Uterus (tissue), 4 donors: ENCODE results near the gene PRORP. TPM values are rescaled to one million over a fixed set of nuclear protein-coding genes. Genes with fewer than 3 reads are reported as not detected.
"Not testable (repeated sequence)": the region's sequence is repeated elsewhere in the genome, so short reads cannot be mapped to it uniquely, and the experiment has no call there.

ENCODE experiments used
- DNase-seq, 2 donors: peaks; one replicate each; pipeline ENCODE4 v3.0.0-alpha.2; 2019 to 2020
- H3K27ac ChIP-seq, 2 donors: fragments of 200-600 bp; sonication (generic); 1 replicate in 1 of 2; 2 replicates in 1 of 2; pipeline ENCODE4 v1.5.1; 2016 to 2018
- H3K27me3 ChIP-seq, 2 donors: fragments of 200-600 bp; sonication (generic); one replicate each; pipeline ENCODE4 v1.5.1; 2018 to 2019; ENCODE audit warnings: control low read depth in 1 of 2
- H3K36me3 ChIP-seq, 2 donors: fragments of 200-600 bp; sonication (generic); one replicate each; pipeline ENCODE4 v1.5.1; 2019; ENCODE audit warnings: control low read depth in 1 of 2
- H3K4me1 ChIP-seq, 2 donors: fragments of 200-600 bp; sonication (generic); one replicate each; pipeline ENCODE4 v1.5.1; 2018 to 2019; ENCODE audit warnings: control low read depth in 1 of 2
- H3K4me3 ChIP-seq, 2 donors: fragments of 200-600 bp; sonication (generic); 1 replicate in 1 of 2; 2 replicates in 1 of 2; pipeline ENCODE4 v1.5.1; 2018 to 2019; ENCODE audit warnings: mild to moderate bottlenecking in 1 of 2
- H3K9me3 ChIP-seq, 2 donors: fragments of 200-600 bp; sonication (generic); one replicate each; pipeline ENCODE4 v1.5.1; 2019; ENCODE audit warnings: control low read depth in 1 of 2
- POLR2A ChIP-seq, 2 donors: fragments of 450-650 bp; IDR thresholded peaks; one replicate each; pipeline ENCODE4 v1.6.1; 2016; ENCODE audit warnings: antibody characterized with exemption in 2 of 2, mild to moderate bottlenecking in 1 of 2, moderate library complexity in 1 of 2
- intact Hi-C: fragments of 100-400 bp; cut with DNase I; formaldehyde crosslinking; loops from one replicate; pipeline ENCODE4 v1.15.1; 2023; ENCODE audit warnings: low total_unique reads
- total RNA-seq, 4 donors: library from RNA; depleted of rRNA in 3 of 4; stranded (reverse); fragments of >200 nt in 3 of 4; gene quantifications; one replicate each; pipeline versions ENCODE4 v1.1.0 to v1.2.4, GENCODE V29; 2014 to 2023
- TF ChIP-seq, protein P1 (sequence below), 4 experiments: fragments of 200-600 bp in 2 of 4; fragments of 450-650 bp in 2 of 4; sonication (generic) in 2 of 4; IDR thresholded peaks; one replicate each; pipeline ENCODE4 v1.5.1; 2016 to 2019; ENCODE audit warnings: antibody characterized with exemption in 4 of 4, mild to moderate bottlenecking in 2 of 4, moderate library complexity in 1 of 4
- donor health status: DM: yes; HTN: yes; CAD: no.

Gene PRORP
- total RNA-seq, 4 donors from 2014 or later = 5.0 to 57.1 (median 23.4) TPM

DNA sequence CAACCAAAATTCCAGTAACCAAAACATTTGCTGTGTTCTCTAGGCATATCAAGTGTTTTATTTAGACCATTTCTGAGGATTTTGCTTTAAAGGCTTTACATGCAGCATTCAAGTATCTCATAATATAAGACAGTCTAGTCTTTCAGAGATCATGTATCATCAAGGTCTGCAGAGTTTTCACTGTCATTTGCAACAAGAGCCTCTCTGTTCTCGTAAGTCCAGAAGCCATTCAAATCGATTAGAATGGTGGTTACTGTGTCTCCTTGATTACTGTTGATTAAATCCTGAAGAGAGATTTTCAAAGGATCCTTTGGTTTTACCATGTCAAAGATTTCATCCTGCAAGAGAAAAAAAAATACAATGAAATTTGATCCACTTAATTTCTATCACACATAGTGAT, 36.9 kb upstream of the PRORP start:
- DNase-seq = no peak
- TF ChIP-seq POLR2A (IDR thresholded peaks at IDR 0.05) = no peak
- TF ChIP-seq, protein P1, sequence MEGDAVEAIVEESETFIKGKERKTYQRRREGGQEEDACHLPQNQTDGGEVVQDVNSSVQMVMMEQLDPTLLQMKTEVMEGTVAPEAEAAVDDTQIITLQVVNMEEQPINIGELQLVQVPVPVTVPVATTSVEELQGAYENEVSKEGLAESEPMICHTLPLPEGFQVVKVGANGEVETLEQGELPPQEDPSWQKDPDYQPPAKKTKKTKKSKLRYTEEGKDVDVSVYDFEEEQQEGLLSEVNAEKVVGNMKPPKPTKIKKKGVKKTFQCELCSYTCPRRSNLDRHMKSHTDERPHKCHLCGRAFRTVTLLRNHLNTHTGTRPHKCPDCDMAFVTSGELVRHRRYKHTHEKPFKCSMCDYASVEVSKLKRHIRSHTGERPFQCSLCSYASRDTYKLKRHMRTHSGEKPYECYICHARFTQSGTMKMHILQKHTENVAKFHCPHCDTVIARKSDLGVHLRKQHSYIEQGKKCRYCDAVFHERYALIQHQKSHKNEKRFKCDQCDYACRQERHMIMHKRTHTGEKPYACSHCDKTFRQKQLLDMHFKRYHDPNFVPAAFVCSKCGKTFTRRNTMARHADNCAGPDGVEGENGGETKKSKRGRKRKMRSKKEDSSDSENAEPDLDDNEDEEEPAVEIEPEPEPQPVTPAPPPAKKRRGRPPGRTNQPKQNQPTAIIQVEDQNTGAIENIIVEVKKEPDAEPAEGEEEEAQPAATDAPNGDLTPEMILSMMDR (IDR thresholded peaks at IDR 0.05) = no peak
- H3K27ac ChIP-seq = no peak overlapping the region
- no peaks in the 10 kb centered on the region for H3K36me3 ChIP-seq
- H3K27me3 ChIP-seq = no peaks in the 10 kb centered on the region
- intact Hi-C loops = no loop called here
- no peak overlapping the region for H3K4me3 ChIP-seq
- H3K4me1 ChIP-seq = no peaks in the 10 kb centered on the region
- no peaks in the 10 kb centered on the region for H3K9me3 ChIP-seq

DNA sequence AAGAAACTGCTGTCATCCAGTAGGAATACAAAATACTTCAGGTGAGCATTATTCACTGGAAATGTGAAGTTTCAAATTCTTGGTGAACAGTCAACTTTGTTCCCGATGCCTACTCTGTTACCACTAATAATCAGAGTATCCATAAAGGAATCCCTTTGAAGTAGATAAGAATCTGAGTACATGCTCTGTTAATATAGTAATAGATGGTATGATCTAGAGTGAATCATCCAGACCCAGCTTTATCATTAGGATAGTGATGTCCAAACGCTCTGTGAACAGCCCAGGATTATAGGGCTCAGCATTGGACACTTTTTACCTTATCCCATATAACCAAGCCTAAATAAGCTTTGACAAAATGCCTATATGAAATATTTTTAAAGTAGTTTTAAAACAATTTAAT, 33.8 kb upstream of the PRORP start:
- intact Hi-C loops = no loop called here
- Histone ChIP-seq H3K36me3 (no peaks in the 10 kb centered on the region), H3K4me3 (no peak overlapping the region), H3K27me3 (no peaks in the 10 kb centered on the region), H3K9me3 (no peaks in the 10 kb centered on the region), H3K4me1 (no peaks in the 10 kb centered on the region), H3K27ac (no peak overlapping the region)
- DNase-seq = no peak
- TF ChIP-seq, protein P1 (IDR thresholded peaks at IDR 0.05) = no peak
- TF ChIP-seq POLR2A (IDR thresholded peaks at IDR 0.05) = no peak

DNA sequence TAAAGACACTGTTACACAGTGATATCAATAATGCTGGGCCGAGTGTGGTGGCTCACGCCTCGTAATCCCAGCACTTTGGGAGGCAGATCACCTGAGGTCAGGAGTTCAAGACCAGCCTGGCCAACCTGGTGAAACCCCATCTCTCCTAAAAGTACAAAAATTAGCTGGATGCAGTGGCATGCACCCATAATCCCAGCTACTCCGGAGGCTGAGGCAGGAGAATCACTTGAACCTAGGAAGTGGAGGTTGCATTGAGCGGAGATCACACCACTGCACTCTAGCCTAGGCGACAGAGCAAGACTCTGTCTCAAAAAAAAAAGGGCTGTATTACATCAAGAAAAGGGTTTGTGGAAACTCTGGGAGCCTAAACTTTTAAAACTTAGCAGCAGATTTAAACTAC, 27.7 kb upstream of the PRORP start:
- intact Hi-C loops, H3K9me3 ChIP-seq, H3K36me3 ChIP-seq, H3K4me1 ChIP-seq, H3K27ac ChIP-seq, H3K4me3 ChIP-seq, H3K27me3 ChIP-seq, DNase-seq: not testable (repeated sequence)

DNA sequence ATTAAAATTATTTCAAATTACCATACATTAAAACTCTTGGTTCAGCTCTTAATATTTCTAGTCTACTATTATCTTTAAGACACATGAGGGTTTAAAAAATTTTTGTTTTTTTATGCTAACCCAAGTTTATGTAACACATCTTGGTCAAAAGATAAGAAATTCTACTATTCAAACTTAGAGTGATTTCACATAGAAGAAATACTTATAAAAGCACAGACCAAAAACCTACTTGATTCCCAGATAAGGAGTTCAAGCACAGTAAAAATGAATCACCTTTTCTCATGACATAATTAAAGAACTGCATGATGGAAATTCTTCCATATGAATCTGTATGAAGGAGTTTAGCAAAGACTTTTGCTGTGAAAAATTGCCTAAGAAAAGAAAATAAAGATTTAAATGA, 14.5 kb upstream of the PRORP start:
- no peaks in the 10 kb centered on the region for H3K36me3 ChIP-seq

DNA sequence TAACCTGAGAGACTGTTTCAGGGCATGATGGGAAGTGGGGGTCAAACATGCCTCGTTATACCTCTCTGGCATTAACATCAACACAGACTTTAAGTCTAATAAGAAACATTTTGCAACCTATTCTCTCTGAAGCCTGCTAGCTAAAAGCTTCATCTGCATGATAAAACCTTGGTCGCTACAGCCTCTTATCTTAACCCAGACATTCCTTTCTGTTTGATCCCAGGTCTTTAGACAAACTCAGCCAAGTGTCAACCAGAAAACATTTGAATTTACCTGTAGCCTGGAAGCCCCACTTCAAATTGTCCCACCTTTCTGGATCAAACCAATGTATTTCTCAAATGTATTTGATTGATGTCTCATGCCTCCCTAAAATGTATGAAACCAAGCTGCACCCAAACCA, 9.7 kb upstream of the PRORP start:
- Histone ChIP-seq H3K4me3 (no peak overlapping the region), H3K27me3 (no peaks in the 10 kb centered on the region), H3K27ac (no peak overlapping the region), H3K4me1 (no peaks in the 10 kb centered on the region), H3K9me3 (no peaks in the 10 kb centered on the region), H3K36me3 (no peaks in the 10 kb centered on the region)
- no peak for DNase-seq
- no peak for TF ChIP-seq POLR2A (IDR thresholded peaks at IDR 0.05)
- TF ChIP-seq, protein P1 (IDR thresholded peaks at IDR 0.05) = no peak
- intact Hi-C loops = no loop called here

More for the DNA sequence above, 14.5 kb upstream of the PRORP start:
- Histone ChIP-seq H3K27ac (no peak overlapping the region), H3K4me3 (no peak overlapping the region), H3K4me1 (no peaks in the 10 kb centered on the region), H3K9me3 (no peaks in the 10 kb centered on the region), H3K27me3 (no peaks in the 10 kb centered on the region)
- DNase-seq = no peak
- intact Hi-C loops = no loop called here
- TF ChIP-seq, protein P1 (IDR thresholded peaks at IDR 0.05) = no peak
- no peak for TF ChIP-seq POLR2A (IDR thresholded peaks at IDR 0.05)

DNA sequence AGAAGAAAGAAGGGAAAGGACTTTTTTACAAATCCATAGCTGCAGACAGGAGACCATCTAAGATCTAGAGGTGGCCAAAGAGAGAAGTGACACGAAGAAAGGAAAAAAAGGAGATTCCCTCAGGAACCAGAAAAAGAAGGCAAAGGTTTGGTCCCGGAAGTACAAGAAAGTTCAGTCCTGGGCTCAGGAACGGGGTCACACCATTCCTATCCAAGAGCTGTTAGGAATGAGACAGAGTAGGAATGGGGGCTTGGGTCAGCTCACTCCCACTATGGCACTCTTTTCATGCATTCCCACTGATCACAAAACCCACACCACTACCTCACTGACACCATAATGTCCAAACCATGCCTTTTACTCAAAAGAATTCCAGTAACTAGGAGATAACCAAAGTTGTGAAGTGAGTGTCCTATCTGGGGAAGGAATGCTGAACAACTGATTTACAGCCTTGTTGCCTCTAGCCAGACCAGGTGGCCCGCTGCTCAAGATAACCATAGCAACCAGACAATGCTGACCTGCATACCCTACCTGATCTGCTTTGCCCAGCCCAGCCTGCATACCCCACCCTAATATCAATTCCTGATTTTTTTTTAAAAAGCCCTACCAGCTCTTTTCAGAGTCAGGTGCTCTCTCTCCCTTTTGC, 8.9 kb upstream of the PRORP start:
- no peak for DNase-seq
- Histone ChIP-seq H3K27me3 (no peaks in the 10 kb centered on the region), H3K4me1 (no peaks in the 10 kb centered on the region), H3K27ac (no peak overlapping the region), H3K9me3 (no peaks in the 10 kb centered on the region), H3K4me3 (no peak overlapping the region), H3K36me3 (no peaks in the 10 kb centered on the region)
- intact Hi-C loops = no loop called here
- TF ChIP-seq, protein P1 (IDR thresholded peaks at IDR 0.05) = no peak
- no peak for TF ChIP-seq POLR2A (IDR thresholded peaks at IDR 0.05)
